HG02938 (cell line): ENCODE measurements around the gene CACNG4.

Experiments
- ATAC-seq: cut with Tn5 transposase; IDR thresholded peaks from one replicate; pipeline ENCODE4 v1.9.1; 2021; ENCODE audit warnings: mild to moderate bottlenecking, moderate library complexity; ENCODE audit not compliant: unreplicated experiment

CACNG4 gene

DNA sequence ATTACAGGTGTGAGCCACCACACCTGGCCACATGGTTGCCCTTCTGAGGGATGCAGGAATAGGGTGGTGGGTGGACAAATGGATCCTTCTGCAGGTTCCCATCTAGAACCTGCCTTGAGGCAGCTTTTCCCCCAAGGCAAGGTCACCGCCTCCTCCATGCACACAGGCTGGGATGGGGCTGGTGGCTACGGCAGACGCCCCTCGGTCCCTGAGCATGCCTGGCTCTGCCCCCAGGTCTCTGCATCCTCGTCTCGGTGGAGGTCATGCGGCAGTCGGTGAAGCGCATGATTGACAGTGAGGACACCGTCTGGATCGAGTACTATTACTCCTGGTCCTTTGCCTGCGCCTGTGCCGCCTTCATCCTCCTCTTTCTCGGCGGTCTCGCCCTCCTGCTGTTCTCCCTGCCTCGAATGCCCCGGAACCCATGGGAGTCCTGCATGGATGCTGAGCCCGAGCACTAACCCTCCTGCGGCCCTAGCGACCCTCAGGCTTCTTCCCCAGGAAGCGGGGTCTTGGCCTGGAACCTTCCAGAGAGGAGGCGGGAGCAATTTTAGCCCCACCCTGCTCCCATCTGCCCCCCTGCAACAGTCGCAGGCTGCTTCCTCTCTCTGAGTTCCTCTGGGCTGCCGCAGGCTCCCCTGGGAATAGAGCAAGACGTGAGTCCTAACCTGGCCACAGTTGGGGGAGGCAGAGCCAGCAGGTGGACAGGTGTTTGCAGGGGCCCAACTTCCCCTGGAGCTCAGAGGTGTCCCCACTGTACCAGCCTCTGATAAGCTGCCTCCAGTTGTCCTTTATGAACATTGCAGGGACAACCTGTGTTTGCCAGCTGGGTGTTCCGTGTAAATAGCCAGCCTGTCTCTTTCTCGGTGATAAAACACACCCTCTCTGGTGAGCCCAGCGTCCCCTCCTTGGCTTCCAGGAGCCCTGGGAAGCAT lies 91.6 kb downstream of the CACNG4 start:
- ATAC-seq = no peak

DNA sequence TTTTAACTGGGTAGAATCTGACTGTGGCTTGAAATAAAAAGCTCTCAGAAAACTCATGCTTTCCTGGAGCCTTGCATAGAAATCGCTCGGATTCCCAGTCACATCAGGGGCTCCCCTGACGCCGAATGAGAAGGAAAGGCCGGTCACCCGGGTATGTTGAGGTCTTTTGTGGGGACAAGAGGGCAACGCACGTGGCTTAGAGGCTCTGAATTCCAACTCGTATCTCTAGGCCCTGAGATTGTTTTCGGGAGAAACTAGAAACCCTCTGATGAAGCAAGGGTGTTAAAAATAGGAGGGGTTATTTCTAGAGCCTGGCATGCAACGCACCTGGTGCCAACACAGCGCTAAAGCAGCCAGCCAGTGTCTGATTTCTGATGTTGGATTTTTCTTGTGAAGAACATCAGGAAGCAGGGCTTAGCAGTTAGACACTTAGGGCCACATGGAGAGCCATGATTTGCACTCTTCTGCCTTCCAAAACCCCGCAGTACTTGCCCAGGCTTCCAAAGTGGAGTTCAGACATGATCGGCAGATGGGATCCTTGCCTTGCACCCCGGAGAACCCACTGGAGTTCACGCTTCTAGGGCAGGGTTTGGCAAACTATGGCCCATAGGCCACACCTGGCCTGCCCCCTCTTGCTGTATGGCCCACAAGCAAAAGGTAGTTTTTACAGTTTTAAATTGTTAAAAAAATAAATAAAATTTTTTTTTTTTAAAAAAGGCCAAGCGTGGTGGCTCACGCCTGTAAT lies 92.4 kb downstream of the CACNG4 start:
- ATAC-seq = no peak

DNA sequence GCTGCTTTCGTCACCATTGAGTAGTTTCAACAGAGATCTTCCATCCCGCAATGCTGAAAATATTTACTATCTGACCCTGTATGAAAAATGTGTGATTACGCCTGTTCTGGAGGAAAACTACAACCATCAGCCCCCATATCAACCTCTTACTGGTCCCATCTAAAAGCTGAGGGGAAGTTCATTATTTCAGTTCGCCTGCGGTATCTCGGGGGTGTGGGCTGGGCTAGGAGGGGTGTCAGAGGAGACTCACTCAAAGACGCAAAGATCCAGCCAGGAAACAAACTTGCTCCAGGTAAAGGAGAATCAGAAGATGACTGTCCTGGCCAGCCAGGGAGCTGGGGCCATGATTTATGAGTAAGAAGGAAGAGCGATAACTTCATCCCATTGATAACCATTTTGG lies 93.5 kb downstream of the CACNG4 start:
- no peak for ATAC-seq

GRCh38 chr17:67059372-67059771 lies 94.9 kb downstream of the CACNG4 start:
- no peak for ATAC-seq

DNA sequence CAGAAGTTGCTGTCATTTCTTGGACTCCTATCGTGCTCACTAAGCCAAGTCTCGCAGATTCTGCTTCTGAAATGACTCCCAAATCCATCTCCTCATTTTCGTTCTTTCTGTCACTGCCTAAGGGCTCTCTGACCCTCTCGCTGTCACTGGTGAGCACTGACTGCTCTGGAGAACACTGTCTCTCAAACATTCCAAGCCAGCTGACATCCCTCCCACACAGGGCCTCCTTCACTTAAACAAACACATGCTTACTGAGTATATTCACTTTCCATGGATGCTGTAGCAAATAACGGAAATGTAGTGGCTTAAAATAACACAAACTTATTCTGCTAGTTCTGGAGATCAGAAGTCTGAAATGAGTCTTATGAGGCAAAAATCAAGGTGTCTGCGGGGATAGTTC lies 98.6 kb downstream of the CACNG4 start:
- ATAC-seq = no peak

DNA sequence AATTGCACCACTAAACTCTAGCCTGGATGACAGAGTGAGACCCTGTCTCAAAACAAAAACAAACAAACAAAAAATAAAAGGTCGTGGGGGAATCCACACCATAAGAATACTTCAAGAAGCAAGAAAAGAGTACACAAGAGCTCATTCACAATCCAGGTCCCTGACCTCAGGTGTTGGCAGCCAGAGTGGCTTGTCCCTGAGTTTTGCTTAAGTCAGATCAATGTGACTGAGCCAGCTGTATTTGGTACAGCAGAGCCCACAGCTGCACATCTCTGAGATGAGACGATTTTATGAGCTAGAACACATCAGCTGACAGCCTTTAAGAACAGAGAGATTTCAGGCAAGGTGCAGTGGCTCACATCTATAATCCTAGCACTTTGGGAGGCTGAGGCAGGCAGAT lies 102.2 kb downstream of the CACNG4 start:
- no peak for ATAC-seq

GRCh38 chr17:67067571-67068482 lies 103.3 kb downstream of the CACNG4 start:
- no peak for ATAC-seq

GRCh38 chr17:67068999-67069398 lies 104.5 kb downstream of the CACNG4 start:
- ATAC-seq = no peak

- no peak for ATAC-seq
Measured at GRCh38 chr17:67069603-67070136, 105.2 kb downstream of the CACNG4 start.

- no peak for ATAC-seq
Measured at GRCh38 chr17:67071595-67071994, 107.1 kb downstream of the CACNG4 start.

- ATAC-seq = no peak
Measured at GRCh38 chr17:67072885-67073284, 108.4 kb downstream of the CACNG4 start.

DNA sequence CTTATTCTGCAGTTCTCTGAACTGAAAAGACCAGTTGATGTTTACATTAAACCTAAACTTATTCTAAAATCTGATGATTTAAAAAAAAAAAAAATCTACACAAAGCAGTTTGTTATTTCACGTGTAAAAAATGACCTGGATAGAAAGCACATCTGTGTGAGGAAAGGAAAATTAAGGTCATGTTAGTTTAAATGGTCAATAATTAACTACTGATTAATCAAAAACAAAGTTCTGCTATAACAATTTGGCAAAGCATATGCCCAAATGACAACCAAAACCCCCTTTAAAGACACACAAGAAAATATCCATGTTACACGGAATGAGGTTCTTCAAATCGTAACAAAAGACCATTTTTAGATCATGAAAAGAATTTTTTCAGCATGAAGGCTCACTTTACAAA lies 110.3 kb downstream of the CACNG4 start:
- no peak for ATAC-seq

GRCh38 chr17:67076290-67076689 lies 111.8 kb downstream of the CACNG4 start:
- no peak for ATAC-seq

- no peak for ATAC-seq
Measured at GRCh38 chr17:67078292-67078691, 113.8 kb downstream of the CACNG4 start.

DNA sequence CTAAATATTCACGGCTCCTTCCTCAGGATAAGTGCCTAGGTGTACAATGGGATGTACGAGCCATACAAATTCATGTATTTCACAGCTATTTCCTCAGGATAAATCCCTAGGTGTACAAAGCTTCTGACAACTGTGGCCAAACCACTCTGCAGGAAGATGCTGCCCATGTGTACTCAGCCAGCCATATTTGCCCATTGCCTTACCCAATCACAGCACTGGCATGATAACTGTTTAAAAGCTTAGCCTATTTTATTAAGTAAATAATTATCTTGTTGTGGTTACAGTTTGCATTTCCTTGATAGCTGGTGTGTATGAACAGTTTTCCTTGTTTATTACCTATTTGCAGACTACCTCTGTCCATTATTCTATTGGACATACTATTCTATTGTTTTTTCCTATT lies 115.0 kb downstream of the CACNG4 start:
- ATAC-seq = no peak

- no peak for ATAC-seq
Measured at GRCh38 chr17:67080804-67081203, 116.3 kb downstream of the CACNG4 start.

DNA sequence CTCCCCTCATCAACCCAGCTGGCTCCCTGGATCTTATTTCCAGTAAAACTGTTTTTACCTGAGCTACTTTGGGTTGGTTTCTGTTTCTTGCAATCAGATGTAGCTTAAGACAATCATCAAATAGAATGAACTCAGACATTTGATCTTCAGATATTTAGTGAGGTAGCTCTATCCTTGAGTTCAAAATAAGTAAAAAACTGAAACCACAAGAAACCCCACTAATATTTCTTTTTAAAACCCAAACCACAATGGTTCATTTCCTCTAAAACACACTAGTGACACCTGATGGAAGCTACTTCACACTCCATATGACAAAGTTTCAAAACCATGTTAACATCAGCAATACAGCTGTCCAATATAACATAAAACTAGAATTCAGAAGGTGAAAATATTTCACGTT lies 117.6 kb downstream of the CACNG4 start:
- peak; percentile 85 for ATAC-seq
